HepG2 (cell line): Measurements from ENCODE around the gene CNPY4. TPM values are rescaled to one million over a fixed set of nuclear protein-coding genes. Genes with fewer than 3 reads are reported as not detected.

Experiments used
- BRCA1 ChIP-seq: sonication (generic); formaldehyde crosslinking; IDR thresholded peaks from 2 replicates; pipeline ENCODE4 v1.4.0; 2020; ENCODE audit warnings: missing genetic modification reagents
- CBX1 ChIP-seq: IDR thresholded peaks from one replicate; pipeline ENCODE4 v1.6.1; 2016; ENCODE audit warnings: antibody characterized with exemption, low read depth
- HOXA9 ChIP-seq: sonication (generic); formaldehyde crosslinking; IDR thresholded peaks from 2 replicates; pipeline ENCODE4 v1.8.1; 2022; ENCODE audit warnings: missing genetic modification reagents, mild to moderate bottlenecking, moderate library complexity, borderline replicate concordance
- KIAA2018 ChIP-seq: sonication (generic); formaldehyde crosslinking; IDR thresholded peaks from 2 replicates; pipeline ENCODE4 v1.5.0; 2020; ENCODE audit warnings: mild to moderate bottlenecking, missing genetic modification reagents, borderline replicate concordance
- KLF12 ChIP-seq: sonication (generic); formaldehyde crosslinking; IDR thresholded peaks from 2 replicates; pipeline ENCODE4 v1.4.0; 2020; ENCODE audit warnings: missing genetic modification reagents, borderline replicate concordance
- LBX2 ChIP-seq: sonication (generic); formaldehyde crosslinking; IDR thresholded peaks from 2 replicates; pipeline ENCODE4 v1.5.0; 2020; ENCODE audit warnings: missing genetic modification reagents, mild to moderate bottlenecking, borderline replicate concordance
- NBN ChIP-seq: fragments of 450-650 bp; conservative IDR thresholded peaks from 2 replicates; pipeline ENCODE4 v1.6.1; 2017
- NR3C1 ChIP-seq: sonication (generic); formaldehyde crosslinking; IDR thresholded peaks from 2 replicates; pipeline ENCODE4 v1.4.0; 2020; ENCODE audit warnings: missing genetic modification reagents
- SMC3 ChIP-seq: IDR thresholded peaks from 2 replicates; pipeline ENCODE4 v1.6.1; 2011; ENCODE audit warnings: low read length, improper control_type of control experiment
- SP2 ChIP-seq: sonication (generic); formaldehyde crosslinking; IDR thresholded peaks from 2 replicates; pipeline ENCODE4 v1.5.1; 2020; ENCODE audit warnings: mild to moderate bottlenecking, missing genetic modification reagents
- TFDP2 ChIP-seq: sonication (generic); formaldehyde crosslinking; IDR thresholded peaks from 2 replicates; pipeline ENCODE4 v1.4.0; 2020; ENCODE audit warnings: missing genetic modification reagents
- ZNF615 ChIP-seq: sonication (generic); formaldehyde crosslinking; IDR thresholded peaks from 2 replicates; pipeline ENCODE4 v1.5.0; 2020; ENCODE audit warnings: mild to moderate bottlenecking, missing genetic modification reagents, borderline replicate concordance
- ZSCAN20 ChIP-seq: sonication (generic); formaldehyde crosslinking; IDR thresholded peaks from 2 replicates; pipeline ENCODE4 v1.4.0; 2020; ENCODE audit warnings: missing genetic modification reagents, mild to moderate bottlenecking, borderline replicate concordance
- polyA plus RNA-seq, 8 experiments: library from polyadenylated mRNA; depleted of rRNA in 3 of 8; stranded (reverse) in 7 of 8; unstranded in 1 of 8; fragments of >200 nt; fragmentation: Illumina TruSeq in 4 of 8; extraction: Trizol in 4 of 8; gene quantifications; 2 replicates each; pipeline versions ENCODE4 v1.2.1 to v1.2.3, GENCODE V29; 2011 to 2016; ENCODE audit warnings: low read depth in 4 of 8, missing spikeins in 1 of 8, mixed read lengths in 1 of 8; ENCODE audit not compliant: insufficient read depth in 1 of 8
- total RNA-seq, 5 experiments: library from RNA; depleted of rRNA; stranded (reverse); fragments of >200 nt; fragmentation: Illumina TruSeq; extraction: Trizol; gene quantifications; 2 replicates each; pipeline ENCODE4 v1.2.3, GENCODE V29; 2016; ENCODE audit warnings: low read depth in 1 of 5
- TF ChIP-seq, protein P1 (sequence below): sonication (generic); formaldehyde crosslinking; IDR thresholded peaks from 2 replicates; pipeline ENCODE4 v1.5.0; 2020; ENCODE audit warnings: mild to moderate bottlenecking, missing genetic modification reagents
- TF ChIP-seq, protein P2 (sequence below): sonication (generic); formaldehyde crosslinking; IDR thresholded peaks from 2 replicates; pipeline ENCODE4 v1.5.0; 2020; ENCODE audit warnings: missing genetic modification reagents

Gene CNPY4
- total and polyA plus RNA-seq, 2 of the 13 experiments (the other 11 are each of a cell fraction or from before 2014, with no cell fraction given): 6.2 to 12.7 TPM

GRCh38 chr7:100119072-100119969 lies at the start of gene CNPY4, which contains the start of gene TAF6 (continued):
- TF ChIP-seq, protein P1, sequence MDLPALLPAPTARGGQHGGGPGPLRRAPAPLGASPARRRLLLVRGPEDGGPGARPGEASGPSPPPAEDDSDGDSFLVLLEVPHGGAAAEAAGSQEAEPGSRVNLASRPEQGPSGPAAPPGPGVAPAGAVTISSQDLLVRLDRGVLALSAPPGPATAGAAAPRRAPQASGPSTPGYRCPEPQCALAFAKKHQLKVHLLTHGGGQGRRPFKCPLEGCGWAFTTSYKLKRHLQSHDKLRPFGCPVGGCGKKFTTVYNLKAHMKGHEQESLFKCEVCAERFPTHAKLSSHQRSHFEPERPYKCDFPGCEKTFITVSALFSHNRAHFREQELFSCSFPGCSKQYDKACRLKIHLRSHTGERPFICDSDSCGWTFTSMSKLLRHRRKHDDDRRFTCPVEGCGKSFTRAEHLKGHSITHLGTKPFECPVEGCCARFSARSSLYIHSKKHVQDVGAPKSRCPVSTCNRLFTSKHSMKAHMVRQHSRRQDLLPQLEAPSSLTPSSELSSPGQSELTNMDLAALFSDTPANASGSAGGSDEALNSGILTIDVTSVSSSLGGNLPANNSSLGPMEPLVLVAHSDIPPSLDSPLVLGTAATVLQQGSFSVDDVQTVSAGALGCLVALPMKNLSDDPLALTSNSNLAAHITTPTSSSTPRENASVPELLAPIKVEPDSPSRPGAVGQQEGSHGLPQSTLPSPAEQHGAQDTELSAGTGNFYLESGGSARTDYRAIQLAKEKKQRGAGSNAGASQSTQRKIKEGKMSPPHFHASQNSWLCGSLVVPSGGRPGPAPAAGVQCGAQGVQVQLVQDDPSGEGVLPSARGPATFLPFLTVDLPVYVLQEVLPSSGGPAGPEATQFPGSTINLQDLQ (CRISPR knock-in tag): no peak
- TF ChIP-seq HOXA9 (CRISPR knock-in tag) (no peak), LBX2 (no peak; the same call in 1 of the 2 replicates), NBN (no peak), KLF12 (CRISPR knock-in tag) (peak; percentile 90), SMC3 (no peak), NR3C1 (CRISPR knock-in tag) (no peak), ZNF615 (CRISPR knock-in tag) (no peak), TFDP2 (CRISPR knock-in tag) (peak; percentile 71; the same call in 1 of the 2 replicates), ZSCAN20 (CRISPR knock-in tag) (peak; percentile 92; the same call in 1 of the 2 replicates), CBX1 (no peak), KIAA2018 (no peak), BRCA1 (peak; percentile 75; the same call in 1 of the 2 replicates), SP2 (no peak)
- TF ChIP-seq, protein P2, sequence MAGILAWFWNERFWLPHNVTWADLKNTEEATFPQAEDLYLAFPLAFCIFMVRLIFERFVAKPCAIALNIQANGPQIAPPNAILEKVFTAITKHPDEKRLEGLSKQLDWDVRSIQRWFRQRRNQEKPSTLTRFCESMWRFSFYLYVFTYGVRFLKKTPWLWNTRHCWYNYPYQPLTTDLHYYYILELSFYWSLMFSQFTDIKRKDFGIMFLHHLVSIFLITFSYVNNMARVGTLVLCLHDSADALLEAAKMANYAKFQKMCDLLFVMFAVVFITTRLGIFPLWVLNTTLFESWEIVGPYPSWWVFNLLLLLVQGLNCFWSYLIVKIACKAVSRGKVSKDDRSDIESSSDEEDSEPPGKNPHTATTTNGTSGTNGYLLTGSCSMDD (CRISPR knock-in tag): no peak
